ENCODE data around the gene SLAIN2.

DNA sequence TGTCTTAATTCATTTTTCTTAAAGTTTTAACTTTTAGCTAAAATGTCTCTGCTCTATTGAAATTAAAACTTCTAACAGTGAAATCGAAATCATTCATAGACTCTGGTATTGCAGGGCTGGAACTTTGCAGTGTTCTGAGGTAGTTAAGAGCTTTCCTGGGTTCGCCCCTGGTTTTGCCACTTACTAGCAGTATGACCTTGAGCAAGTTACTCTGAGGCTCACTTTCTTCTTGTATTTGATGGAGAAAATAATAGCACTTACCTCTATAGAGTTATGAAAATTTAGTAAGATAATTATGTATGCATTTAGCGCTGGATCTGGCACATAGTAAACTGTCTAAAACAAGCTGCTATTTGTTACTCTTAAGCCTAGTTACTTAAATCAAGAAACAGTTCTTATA is 1.7 kb downstream of the SLAIN2 start:
- TF ChIP-seq, protein P1, sequence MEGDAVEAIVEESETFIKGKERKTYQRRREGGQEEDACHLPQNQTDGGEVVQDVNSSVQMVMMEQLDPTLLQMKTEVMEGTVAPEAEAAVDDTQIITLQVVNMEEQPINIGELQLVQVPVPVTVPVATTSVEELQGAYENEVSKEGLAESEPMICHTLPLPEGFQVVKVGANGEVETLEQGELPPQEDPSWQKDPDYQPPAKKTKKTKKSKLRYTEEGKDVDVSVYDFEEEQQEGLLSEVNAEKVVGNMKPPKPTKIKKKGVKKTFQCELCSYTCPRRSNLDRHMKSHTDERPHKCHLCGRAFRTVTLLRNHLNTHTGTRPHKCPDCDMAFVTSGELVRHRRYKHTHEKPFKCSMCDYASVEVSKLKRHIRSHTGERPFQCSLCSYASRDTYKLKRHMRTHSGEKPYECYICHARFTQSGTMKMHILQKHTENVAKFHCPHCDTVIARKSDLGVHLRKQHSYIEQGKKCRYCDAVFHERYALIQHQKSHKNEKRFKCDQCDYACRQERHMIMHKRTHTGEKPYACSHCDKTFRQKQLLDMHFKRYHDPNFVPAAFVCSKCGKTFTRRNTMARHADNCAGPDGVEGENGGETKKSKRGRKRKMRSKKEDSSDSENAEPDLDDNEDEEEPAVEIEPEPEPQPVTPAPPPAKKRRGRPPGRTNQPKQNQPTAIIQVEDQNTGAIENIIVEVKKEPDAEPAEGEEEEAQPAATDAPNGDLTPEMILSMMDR (IDR thresholded peaks at IDR 0.05), result no peak
- no peak for TF ChIP-seq POLR2A (IDR thresholded peaks at IDR 0.05)
